Tibial nerve (tissue), 4 donors: ENCODE results near the gene C17orf100. TPM values are rescaled to one million over a fixed set of nuclear protein-coding genes. Genes with fewer than 3 reads are reported as not detected.

ENCODE experiments used
- DNase-seq, 2 donors: peaks; one replicate each; pipeline ENCODE4 v3.0.0-alpha.2; 2019; ENCODE audit warnings: low spot score in 2 of 2
- H3K27ac ChIP-seq, 4 donors: fragments of 200-600 bp; sonication (generic) in 3 of 4; one replicate each; pipeline ENCODE4 v1.5.1; 2017 to 2019; ENCODE audit warnings: mild to moderate bottlenecking in 1 of 4
- H3K27me3 ChIP-seq, 2 donors: fragments of 200-600 bp; sonication (generic) in 1 of 2; one replicate each; pipeline versions ENCODE4 v1.5.1 to v1.6.0; 2017 to 2019
- H3K36me3 ChIP-seq, 3 donors: fragments of 200-600 bp; sonication (generic); one replicate each; pipeline ENCODE4 v1.5.1; 2018 to 2019
- H3K4me1 ChIP-seq, 4 donors: fragments of 200-600 bp; sonication (generic) in 3 of 4; one replicate each; pipeline ENCODE4 v1.5.1; 2017 to 2019
- H3K4me3 ChIP-seq, 4 donors: fragments of 200-600 bp; sonication (generic) in 3 of 4; one replicate each; pipeline ENCODE4 v1.5.1; 2017 to 2019; ENCODE audit warnings: mild to moderate bottlenecking in 1 of 4, moderate library complexity in 1 of 4
- H3K9me3 ChIP-seq, 4 donors: fragments of 200-600 bp; sonication (generic) in 3 of 4; one replicate each; pipeline ENCODE4 v1.5.1; 2017 to 2019
- EP300 ChIP-seq, 2 donors: sonication (generic); formaldehyde crosslinking; IDR thresholded peaks; one replicate each; pipeline ENCODE4 v1.6.1; 2017; ENCODE audit warnings: antibody characterized with exemption in 2 of 2, mild to moderate bottlenecking in 1 of 2
- POLR2A ChIP-seq, 2 donors: fragments of 450-650 bp; IDR thresholded peaks; one replicate each; pipeline ENCODE4 v1.6.1; 2017; ENCODE audit warnings: antibody characterized with exemption in 2 of 2, mild to moderate bottlenecking in 2 of 2, moderate library complexity in 2 of 2
- WGBS, 2 donors: methylation state at CpG; one replicate each; pipeline ENCODE4 v1.1.5; 2018; 5-methylcytosine and 5-hydroxymethylcytosine counted together
- total RNA-seq, 4 donors: library from RNA; depleted of rRNA; stranded (reverse); fragments of >200 nt; gene quantifications; one replicate each; pipeline ENCODE4 v1.1.0, GENCODE V29; 2016
- TF ChIP-seq, protein P1 (sequence below), 5 experiments: fragments of 200-600 bp in 3 of 5; fragments of 450-650 bp in 2 of 5; sonication (generic) in 3 of 5; IDR thresholded peaks; one replicate each; pipeline ENCODE4 v1.5.1; 2016 to 2019; ENCODE audit warnings: antibody characterized with exemption in 5 of 5, mild to moderate bottlenecking in 3 of 5, moderate library complexity in 2 of 5

C17orf100 gene
- total RNA-seq, 4 donors from 2014 or later: 2.1 to 3.9 (median 3.5) TPM; not detected in 1

DNA sequence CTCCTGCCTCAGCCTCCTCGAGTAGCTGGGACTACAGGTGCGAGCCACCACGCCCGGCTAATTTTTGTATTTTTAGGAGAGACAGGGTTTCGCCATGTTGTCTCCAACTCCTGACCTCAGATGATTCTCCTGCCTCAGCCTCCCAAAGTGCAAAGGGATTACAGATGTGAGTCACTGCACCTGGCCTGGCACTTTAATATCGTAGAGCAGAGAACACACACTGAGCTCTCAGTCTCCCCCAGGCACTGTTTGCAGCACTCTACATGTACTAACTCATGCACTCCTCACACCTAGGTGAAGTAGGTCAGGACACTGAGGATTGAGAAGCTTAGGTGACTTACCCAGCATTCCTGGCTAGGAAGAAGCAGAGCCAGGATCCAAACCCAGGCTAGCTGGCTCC lies 15.0 kb downstream of the C17orf100 start:
- H3K9me3 ChIP-seq: no peaks in the 10 kb centered on the region
- H3K27me3 ChIP-seq: peaks cover 0 to 33% of the 10 kb centered on the region in 2 donors
- H3K4me3 ChIP-seq: no peak overlapping the region
- no peak for DNase-seq
- TF ChIP-seq EP300 (IDR thresholded peaks at IDR 0.05) (no peak), POLR2A (IDR thresholded peaks at IDR 0.05) (no peak)
- TF ChIP-seq, protein P1, sequence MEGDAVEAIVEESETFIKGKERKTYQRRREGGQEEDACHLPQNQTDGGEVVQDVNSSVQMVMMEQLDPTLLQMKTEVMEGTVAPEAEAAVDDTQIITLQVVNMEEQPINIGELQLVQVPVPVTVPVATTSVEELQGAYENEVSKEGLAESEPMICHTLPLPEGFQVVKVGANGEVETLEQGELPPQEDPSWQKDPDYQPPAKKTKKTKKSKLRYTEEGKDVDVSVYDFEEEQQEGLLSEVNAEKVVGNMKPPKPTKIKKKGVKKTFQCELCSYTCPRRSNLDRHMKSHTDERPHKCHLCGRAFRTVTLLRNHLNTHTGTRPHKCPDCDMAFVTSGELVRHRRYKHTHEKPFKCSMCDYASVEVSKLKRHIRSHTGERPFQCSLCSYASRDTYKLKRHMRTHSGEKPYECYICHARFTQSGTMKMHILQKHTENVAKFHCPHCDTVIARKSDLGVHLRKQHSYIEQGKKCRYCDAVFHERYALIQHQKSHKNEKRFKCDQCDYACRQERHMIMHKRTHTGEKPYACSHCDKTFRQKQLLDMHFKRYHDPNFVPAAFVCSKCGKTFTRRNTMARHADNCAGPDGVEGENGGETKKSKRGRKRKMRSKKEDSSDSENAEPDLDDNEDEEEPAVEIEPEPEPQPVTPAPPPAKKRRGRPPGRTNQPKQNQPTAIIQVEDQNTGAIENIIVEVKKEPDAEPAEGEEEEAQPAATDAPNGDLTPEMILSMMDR (IDR thresholded peaks at IDR 0.05): no peak
- WGBS, 2 donors: 95 to 99% methylated on average over 6 of the region's 6 CpGs
- H3K36me3 ChIP-seq: no peaks in the 10 kb centered on the region
- no peak overlapping the region for H3K27ac ChIP-seq
- H3K4me1 ChIP-seq: peaks cover 0 to 8% (median 0%) of the 10 kb centered on the region in 4 donors

DNA sequence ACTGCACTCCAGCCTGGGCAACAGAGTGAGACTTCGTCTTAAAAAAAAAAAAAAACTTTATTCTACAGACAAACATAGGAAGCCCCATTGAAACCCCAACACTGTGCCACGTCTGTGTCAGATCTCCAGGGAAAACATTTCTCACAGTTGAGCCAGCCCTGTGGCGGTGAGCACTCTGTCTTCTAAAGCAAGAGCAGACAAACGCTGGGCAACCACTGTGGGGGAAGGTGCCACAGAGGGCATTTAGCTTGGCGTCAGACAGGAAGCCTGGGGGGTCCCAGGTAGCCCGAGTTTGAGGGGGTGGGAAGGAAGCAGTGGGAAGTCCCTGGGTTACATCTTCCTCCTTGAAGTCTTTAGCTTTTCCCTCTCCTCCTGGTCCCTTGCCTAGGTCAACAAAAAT lies 16.0 kb downstream of the C17orf100 start:
- H3K4me1 ChIP-seq: peaks cover 0 to 8% (median 0%) of the 10 kb centered on the region in 4 donors
- H3K4me3 ChIP-seq: no peak overlapping the region
- peaks cover 0 to 23% of the 10 kb centered on the region in 2 donors for H3K27me3 ChIP-seq
- no peaks in the 10 kb centered on the region for H3K36me3 ChIP-seq
- H3K27ac ChIP-seq: no peak overlapping the region
- no peak for DNase-seq
- no peak for TF ChIP-seq EP300 (IDR thresholded peaks at IDR 0.05)
- TF ChIP-seq, protein P1 (IDR thresholded peaks at IDR 0.05): no peak
- no peak for TF ChIP-seq POLR2A (IDR thresholded peaks at IDR 0.05)
- H3K9me3 ChIP-seq: no peaks in the 10 kb centered on the region
- WGBS, 2 donors: 51 to 55% methylated on average over 6 of the region's 6 CpGs

DNA sequence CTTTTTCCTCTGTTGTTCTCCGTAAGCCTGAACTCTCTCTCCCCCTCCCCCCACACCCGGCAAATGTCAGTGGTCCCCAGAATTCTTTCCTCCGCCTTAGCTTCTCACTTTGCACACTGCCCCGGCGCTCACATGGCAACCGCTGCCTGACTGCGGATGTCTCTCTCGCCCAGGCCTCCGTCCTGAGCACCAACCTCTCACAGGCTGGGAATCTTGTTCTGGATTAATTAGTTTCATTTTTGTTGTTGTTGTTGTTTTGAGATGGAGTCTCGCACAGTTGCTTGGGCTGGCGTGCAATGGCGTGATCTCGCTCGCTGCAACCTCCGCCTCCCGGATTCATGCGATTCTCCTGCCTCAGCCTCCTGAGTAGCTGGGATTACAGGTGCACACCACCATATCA lies 16.7 kb downstream of the C17orf100 start:
- H3K27me3 ChIP-seq: peaks cover 0 to 23% of the 10 kb centered on the region in 2 donors
- no peak overlapping the region for H3K27ac ChIP-seq
- H3K4me3 ChIP-seq: no peak overlapping the region
- 78 to 79% methylated on average over 17 of the region's 17 CpGs for WGBS, 2 donors
- H3K4me1 ChIP-seq: peaks cover 0 to 8% (median 0%) of the 10 kb centered on the region in 4 donors
- H3K9me3 ChIP-seq: no peaks in the 10 kb centered on the region
- TF ChIP-seq, protein P1 (IDR thresholded peaks at IDR 0.05): no peak
- TF ChIP-seq EP300 (IDR thresholded peaks at IDR 0.05) (no peak), POLR2A (IDR thresholded peaks at IDR 0.05) (no peak)
- no peaks in the 10 kb centered on the region for H3K36me3 ChIP-seq
- DNase-seq: no peak

DNA sequence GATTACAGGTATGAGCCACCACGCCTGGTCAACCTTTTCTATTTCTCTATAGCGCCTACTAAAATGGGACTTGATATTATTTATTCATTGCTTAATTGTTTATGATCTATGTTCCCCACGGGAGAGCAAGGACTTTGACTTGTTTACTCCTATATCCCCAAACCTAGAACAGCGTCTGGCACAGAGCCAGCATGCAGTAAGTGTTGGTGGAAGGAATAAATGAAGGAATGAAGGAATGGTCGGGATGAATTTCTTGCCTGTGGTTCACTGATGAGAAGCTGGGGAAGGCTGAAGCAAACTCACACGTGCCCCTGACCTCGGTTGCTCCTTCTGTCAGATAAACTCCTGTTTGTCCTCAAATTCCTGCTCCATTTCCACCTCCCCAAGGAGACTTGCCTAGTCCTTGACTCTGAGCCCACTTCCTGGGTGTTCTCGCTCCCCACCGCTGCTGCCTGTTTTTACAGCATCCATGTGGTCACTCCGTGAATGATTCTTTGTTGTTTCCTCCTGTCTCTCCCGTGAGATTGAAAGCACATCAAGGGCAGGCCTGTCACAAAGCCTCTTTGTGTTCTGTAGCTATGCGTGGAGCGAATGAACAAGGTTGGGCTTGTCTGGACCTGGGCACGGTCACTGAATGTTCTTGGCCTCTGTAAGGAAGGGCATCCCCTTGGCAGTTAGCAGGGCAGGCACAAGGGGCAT lies 17.3 kb downstream of the C17orf100 start:
- TF ChIP-seq, protein P1 (IDR thresholded peaks at IDR 0.05): no peak
- TF ChIP-seq POLR2A (IDR thresholded peaks at IDR 0.05) (no peak), EP300 (IDR thresholded peaks at IDR 0.05) (no peak)
- no peaks in the 10 kb centered on the region for H3K9me3 ChIP-seq
- H3K4me1 ChIP-seq: peaks cover 0 to 8% (median 0%) of the 10 kb centered on the region in 4 donors
- H3K27me3 ChIP-seq: peaks cover 0 to 23% of the 10 kb centered on the region in 2 donors
- H3K4me3 ChIP-seq: no peak overlapping the region
- 46 to 47% methylated on average over 14 of the region's 14 CpGs for WGBS, 2 donors
- H3K27ac ChIP-seq: no peak overlapping the region
- no peak for DNase-seq
- H3K36me3 ChIP-seq: no peaks in the 10 kb centered on the region

DNA sequence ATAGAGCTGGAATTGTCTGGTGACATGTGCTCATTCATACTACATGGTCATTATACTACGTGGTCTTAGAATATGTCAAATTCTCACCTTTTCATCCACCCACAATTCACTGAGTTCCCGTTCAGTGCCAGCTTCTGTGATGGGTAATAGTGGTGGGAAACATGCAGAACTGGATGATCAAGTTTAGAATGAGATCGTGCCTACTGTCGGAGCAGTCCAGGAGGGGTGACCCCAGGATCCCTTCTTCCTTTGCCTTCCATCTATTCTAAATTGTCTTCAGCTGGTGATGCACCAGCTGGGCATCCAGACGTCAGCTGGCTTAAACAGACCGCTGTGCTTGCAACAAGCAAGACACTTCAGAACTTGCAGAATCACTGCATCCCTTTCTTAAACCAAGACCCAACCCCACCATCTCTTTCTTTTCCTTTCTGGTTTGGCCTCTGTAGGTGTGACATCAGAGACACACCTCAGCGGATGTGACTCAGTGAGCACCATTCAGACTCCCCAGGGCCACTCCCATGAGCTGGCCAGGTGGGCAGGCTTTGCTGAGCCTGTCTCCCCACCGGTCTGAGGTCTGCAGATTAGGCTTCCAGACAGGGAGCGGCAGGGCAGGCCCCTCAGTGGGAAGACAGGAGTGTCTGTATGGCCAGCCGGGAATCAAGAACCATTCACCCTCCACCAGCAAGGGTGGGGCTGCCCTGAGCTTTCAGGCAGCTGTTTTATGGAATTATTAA lies 18.1 kb downstream of the C17orf100 start:
- Histone ChIP-seq H3K36me3 (no peaks in the 10 kb centered on the region), H3K4me3 (no peak overlapping the region), H3K27me3 (peaks cover 0 to 23% of the 10 kb centered on the region in 2 donors), H3K4me1 (peaks cover 0 to 8% (median 0%) of the 10 kb centered on the region in 4 donors), H3K27ac (no peak overlapping the region), H3K9me3 (no peaks in the 10 kb centered on the region)
- TF ChIP-seq POLR2A (IDR thresholded peaks at IDR 0.05): no peak
- TF ChIP-seq EP300 (IDR thresholded peaks at IDR 0.05): no peak
- TF ChIP-seq, protein P1 (IDR thresholded peaks at IDR 0.05): no peak
- DNase-seq: no peak
- 67 to 71% methylated on average over 10 of the region's 10 CpGs for WGBS, 2 donors
